Measurements from ENCODE around the gene NBPF12. TPM values are rescaled to one million over a fixed set of nuclear protein-coding genes. Genes with fewer than 3 reads are reported as not detected.
"Not testable (repeated sequence)": the region's sequence is repeated elsewhere in the genome, so short reads cannot be mapped to it uniquely, and the experiment has no call there.

NBPF12 gene
- total and polyA plus RNA-seq, 2 experiments from 2014 or later: 5.5 to 10.3 TPM

DNA sequence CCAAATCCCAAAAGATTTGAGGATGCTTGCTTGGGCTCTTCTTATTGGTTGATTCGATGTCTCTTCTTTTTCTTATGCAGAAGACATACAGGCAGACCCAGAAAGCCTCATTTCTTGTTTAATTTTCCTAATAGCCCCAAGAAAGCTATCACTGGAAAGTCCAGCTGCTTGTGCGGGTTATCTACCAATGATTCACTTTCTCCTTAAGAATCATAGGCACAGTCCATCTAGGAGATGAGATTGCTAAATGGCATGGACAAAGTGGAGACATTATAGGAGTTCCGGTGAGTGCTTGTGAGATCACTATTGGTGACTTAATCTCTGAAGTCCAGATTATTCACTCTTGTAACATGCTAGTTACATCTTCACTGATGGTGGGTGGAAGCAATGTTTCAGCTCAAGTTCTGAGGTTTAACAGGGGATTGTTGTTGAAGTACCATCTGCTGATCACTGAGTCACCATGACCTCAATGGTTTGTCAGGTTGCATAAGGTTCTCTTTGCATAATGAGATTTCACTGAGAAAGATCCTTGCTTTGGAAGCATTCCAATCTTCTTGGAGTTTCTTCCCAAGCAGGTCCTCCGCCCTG lies 92.0 kb downstream of the NBPF12 start:
- not testable (repeated sequence) for H3K9me2 ChIP-seq (replicated peaks; ENCODE audit: insufficient read depth); H3K27me3 ChIP-seq; H4K20me1 ChIP-seq (ENCODE audit: insufficient read depth, poor library complexity, severe bottlenecking); H3K79me2 ChIP-seq; H2AFZ ChIP-seq; H3K9me3 ChIP-seq (ENCODE audit: low read depth); DNase-seq (ENCODE audit: low spot score); H3K27ac ChIP-seq; H3K4me2 ChIP-seq; H3K4me1 ChIP-seq (ENCODE audit: insufficient read depth); H3K36me3 ChIP-seq (replicated peaks; ENCODE audit: insufficient read depth, low read depth); H3K4me3 ChIP-seq
- 90% methylated on average over 4 of the region's 4 CpGs for WGBS (ENCODE audit: low lambda C conversion rate, missing lambda C conversion rate)

DNA sequence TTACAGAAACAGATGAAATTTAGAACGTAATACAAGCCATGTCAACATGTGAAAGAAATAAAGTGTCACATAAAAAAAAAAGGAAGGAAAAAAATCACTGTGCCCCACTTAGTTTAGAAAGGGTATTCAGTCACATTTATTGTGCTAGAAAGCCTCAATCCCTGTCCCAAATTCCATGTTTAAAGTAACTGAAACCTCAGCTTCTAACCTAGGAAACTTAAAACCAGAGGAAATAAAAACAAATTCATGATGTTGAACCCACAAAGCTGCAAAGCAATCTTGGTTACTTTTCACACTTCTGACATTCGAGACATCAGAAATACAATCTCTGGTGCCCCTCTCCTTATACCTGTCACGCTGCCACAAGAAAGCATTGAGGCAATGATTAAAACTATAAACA lies 101.8 kb downstream of the NBPF12 start:
- DNase-seq (ENCODE audit: low spot score): no peak
- H3K4me1 ChIP-seq (ENCODE audit: insufficient read depth): no peaks in the 10 kb centered on the region
- no peaks in the 10 kb centered on the region for H3K27me3 ChIP-seq
- TF ChIP-seq EZH2phosphoT487 (IDR thresholded peaks at IDR 0.05; ENCODE audit: low read depth, severe bottlenecking, unreplicated experiment): no peak
- TF ChIP-seq EZH2 (IDR thresholded peaks at IDR 0.05; ENCODE audit: borderline replicate concordance): no peak
- TF ChIP-seq, protein P1, sequence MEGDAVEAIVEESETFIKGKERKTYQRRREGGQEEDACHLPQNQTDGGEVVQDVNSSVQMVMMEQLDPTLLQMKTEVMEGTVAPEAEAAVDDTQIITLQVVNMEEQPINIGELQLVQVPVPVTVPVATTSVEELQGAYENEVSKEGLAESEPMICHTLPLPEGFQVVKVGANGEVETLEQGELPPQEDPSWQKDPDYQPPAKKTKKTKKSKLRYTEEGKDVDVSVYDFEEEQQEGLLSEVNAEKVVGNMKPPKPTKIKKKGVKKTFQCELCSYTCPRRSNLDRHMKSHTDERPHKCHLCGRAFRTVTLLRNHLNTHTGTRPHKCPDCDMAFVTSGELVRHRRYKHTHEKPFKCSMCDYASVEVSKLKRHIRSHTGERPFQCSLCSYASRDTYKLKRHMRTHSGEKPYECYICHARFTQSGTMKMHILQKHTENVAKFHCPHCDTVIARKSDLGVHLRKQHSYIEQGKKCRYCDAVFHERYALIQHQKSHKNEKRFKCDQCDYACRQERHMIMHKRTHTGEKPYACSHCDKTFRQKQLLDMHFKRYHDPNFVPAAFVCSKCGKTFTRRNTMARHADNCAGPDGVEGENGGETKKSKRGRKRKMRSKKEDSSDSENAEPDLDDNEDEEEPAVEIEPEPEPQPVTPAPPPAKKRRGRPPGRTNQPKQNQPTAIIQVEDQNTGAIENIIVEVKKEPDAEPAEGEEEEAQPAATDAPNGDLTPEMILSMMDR (IDR thresholded peaks at IDR 0.05; ENCODE audit: poor library complexity): no peak
- no peak overlapping the region for H3K4me3 ChIP-seq
- no peaks in the 10 kb centered on the region for H3K79me2 ChIP-seq
- no peak overlapping the region for H3K4me2 ChIP-seq
- WGBS (ENCODE audit: low lambda C conversion rate, missing lambda C conversion rate): 70% methylated on average over 3 of the region's 3 CpGs
- no peaks in the 10 kb centered on the region for H3K9me3 ChIP-seq (ENCODE audit: low read depth)
- H3K27ac ChIP-seq: no peak overlapping the region
- no peaks in the 10 kb centered on the region for H4K20me1 ChIP-seq (ENCODE audit: insufficient read depth, poor library complexity, severe bottlenecking)
- no peaks in the 10 kb centered on the region for H3K9me2 ChIP-seq (replicated peaks; ENCODE audit: insufficient read depth)
- H2AFZ ChIP-seq: no peak overlapping the region
- no peaks in the 10 kb centered on the region for H3K36me3 ChIP-seq (replicated peaks; ENCODE audit: insufficient read depth, low read depth)

DNA sequence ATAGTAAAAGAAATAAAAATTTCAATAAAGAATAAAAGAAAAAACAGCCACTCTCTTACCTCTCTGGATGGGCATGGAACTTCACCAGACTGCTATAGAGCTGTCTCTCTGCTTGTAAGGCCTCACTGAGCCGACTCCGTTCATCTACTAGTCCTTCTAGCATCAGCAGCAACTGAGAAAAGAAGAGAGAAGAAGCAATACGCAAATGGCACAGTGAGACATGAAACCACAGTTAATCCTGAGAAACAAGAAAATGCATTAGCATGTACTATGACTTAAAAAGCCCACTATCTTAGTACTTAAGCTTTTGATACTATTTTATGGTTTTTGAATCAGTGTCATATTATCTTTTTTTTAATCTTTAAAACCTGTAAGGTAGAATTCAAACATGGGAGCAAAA lies 104.8 kb downstream of the NBPF12 start:
- H3K27ac ChIP-seq; H3K9me3 ChIP-seq (ENCODE audit: low read depth); H3K4me1 ChIP-seq (ENCODE audit: insufficient read depth); H2AFZ ChIP-seq; H3K4me3 ChIP-seq; H3K79me2 ChIP-seq; H3K36me3 ChIP-seq (replicated peaks; ENCODE audit: insufficient read depth, low read depth); H3K9me2 ChIP-seq (replicated peaks; ENCODE audit: insufficient read depth); H3K4me2 ChIP-seq; H3K27me3 ChIP-seq; H4K20me1 ChIP-seq (ENCODE audit: insufficient read depth, poor library complexity, severe bottlenecking); DNase-seq (ENCODE audit: low spot score): not testable (repeated sequence)
- WGBS (ENCODE audit: low lambda C conversion rate, missing lambda C conversion rate): 76% methylated on average over 3 of the region's 3 CpGs

DNA sequence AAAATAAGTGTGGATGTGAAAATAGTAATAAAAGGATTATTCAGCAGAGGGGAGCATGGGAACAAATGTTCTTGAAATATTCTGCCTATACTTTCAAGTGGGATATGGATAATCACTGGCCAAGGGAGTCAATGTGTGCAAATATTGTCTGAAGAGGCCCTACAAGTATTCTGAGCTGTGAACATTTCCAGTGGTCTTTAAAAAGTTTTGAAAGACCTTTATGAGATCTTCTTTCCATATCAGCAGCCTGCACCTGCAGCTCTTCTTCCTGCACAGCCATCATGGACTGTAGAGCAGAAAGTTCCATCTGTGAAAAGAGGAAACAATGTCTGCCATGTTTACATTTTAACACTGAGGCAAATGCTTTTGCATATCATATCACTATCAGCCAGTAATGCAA lies 106.4 kb downstream of the NBPF12 start:
- not testable (repeated sequence) for H3K9me2 ChIP-seq (replicated peaks; ENCODE audit: insufficient read depth); H2AFZ ChIP-seq; H3K36me3 ChIP-seq (replicated peaks; ENCODE audit: insufficient read depth, low read depth); H3K79me2 ChIP-seq; H3K4me3 ChIP-seq; DNase-seq (ENCODE audit: low spot score); H3K27me3 ChIP-seq; H3K4me1 ChIP-seq (ENCODE audit: insufficient read depth); H3K27ac ChIP-seq; H3K4me2 ChIP-seq; H4K20me1 ChIP-seq (ENCODE audit: insufficient read depth, poor library complexity, severe bottlenecking); H3K9me3 ChIP-seq (ENCODE audit: low read depth)

Other genes with a start within 250 kb of the NBPF12 start
- 28.6 and 29.1 TPM in 2 replicates for gene PRKAB2, start 234.1 kb downstream of the NBPF12 start, total RNA-seq
- gene PRKAB2, start 234.1 kb downstream of the NBPF12 start, polyA plus RNA-seq: 11.7 and 13.6 TPM in 2 replicates